NOMO-1 treated with dmso at 0.1 percent for 144 hours (cell line): ENCODE results near the gene NPHS1.
"Not testable (repeated sequence)": the region's sequence is repeated elsewhere in the genome, so short reads cannot be mapped to it uniquely, and the experiment has no call there.

Source experiments
- DNase-seq: peaks from one replicate; lab custom pipeline; 2025; ENCODE audit not compliant: unreplicated experiment; lab: John Stamatoyannopoulos, UW

Gene NPHS1, protein sequence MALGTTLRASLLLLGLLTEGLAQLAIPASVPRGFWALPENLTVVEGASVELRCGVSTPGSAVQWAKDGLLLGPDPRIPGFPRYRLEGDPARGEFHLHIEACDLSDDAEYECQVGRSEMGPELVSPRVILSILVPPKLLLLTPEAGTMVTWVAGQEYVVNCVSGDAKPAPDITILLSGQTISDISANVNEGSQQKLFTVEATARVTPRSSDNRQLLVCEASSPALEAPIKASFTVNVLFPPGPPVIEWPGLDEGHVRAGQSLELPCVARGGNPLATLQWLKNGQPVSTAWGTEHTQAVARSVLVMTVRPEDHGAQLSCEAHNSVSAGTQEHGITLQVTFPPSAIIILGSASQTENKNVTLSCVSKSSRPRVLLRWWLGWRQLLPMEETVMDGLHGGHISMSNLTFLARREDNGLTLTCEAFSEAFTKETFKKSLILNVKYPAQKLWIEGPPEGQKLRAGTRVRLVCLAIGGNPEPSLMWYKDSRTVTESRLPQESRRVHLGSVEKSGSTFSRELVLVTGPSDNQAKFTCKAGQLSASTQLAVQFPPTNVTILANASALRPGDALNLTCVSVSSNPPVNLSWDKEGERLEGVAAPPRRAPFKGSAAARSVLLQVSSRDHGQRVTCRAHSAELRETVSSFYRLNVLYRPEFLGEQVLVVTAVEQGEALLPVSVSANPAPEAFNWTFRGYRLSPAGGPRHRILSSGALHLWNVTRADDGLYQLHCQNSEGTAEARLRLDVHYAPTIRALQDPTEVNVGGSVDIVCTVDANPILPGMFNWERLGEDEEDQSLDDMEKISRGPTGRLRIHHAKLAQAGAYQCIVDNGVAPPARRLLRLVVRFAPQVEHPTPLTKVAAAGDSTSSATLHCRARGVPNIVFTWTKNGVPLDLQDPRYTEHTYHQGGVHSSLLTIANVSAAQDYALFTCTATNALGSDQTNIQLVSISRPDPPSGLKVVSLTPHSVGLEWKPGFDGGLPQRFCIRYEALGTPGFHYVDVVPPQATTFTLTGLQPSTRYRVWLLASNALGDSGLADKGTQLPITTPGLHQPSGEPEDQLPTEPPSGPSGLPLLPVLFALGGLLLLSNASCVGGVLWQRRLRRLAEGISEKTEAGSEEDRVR (N-terminal part only)

DNA sequence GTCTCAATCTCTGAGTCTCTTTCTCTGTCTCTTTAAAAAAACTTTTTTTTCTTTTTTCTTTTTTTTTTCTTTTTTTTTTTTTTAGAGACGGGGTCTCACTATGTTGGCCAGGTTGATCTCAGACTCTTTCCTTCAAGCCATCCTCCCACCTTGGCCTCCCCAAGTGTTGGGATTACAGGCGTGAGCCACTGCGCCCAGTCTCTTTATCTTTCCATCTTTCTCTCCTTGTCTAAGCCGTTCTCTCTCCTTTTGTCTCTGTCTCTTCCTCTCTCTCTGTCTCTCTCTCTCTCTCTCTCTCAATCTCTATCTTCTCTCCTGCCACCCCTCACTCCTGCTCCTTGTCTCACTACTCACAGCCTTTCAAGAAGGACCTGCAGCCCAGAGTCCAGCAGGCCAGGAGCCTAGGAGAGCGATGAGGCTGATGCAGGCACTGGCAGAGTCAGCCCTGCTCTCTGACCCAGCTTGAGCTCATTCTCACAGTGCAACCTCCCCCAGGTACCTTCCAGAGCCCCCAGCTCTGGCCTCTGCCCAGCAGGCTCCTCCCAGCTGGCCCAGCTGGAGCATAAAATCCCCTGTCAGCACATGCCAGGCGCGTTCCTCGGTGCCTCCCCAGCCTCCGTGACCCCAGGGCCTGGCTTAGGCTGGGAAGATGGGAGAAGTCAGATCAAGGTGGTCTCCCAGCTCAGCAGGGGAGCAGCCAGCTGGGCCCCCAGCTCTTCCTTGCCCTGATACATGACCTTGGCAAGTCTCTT, at the start of gene NPHS1:
NPHS1 (minus strand) TSS at position 476 of the 752 bp plus-strand sequence. CDS start 667 bp downstream, outside the sequence.
- DNase-seq, result no peak

DNA sequence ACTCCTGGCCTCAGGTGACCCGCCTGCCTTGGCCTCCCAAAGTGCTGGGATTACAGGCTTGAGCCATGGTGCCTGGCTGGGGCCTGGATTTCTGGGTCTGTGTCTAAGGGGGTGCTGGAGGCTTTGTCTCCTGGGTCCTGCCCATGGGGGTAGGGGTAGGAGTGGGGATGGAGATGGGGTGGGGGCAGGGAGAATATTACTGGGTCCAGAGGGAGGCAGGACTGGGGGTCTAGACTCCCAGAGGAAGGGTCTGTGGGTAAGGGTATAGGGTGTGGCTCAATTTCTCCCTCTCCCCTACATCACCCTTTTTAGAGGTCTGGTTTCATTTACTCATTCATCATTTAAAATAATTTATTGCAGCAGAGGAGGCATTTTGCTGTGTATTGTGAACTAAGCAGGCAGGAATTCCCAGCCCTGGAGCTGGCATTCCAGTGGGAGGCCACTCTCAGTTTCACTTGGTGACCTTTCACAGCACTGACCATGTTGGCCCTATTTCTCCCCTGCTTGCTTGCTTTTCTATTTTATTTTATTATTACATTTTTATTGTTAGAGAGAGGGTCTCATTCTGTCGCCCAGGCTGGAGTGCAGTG, 48.8 kb upstream of the NPHS1 start:
- DNase-seq, result no peak

DNA sequence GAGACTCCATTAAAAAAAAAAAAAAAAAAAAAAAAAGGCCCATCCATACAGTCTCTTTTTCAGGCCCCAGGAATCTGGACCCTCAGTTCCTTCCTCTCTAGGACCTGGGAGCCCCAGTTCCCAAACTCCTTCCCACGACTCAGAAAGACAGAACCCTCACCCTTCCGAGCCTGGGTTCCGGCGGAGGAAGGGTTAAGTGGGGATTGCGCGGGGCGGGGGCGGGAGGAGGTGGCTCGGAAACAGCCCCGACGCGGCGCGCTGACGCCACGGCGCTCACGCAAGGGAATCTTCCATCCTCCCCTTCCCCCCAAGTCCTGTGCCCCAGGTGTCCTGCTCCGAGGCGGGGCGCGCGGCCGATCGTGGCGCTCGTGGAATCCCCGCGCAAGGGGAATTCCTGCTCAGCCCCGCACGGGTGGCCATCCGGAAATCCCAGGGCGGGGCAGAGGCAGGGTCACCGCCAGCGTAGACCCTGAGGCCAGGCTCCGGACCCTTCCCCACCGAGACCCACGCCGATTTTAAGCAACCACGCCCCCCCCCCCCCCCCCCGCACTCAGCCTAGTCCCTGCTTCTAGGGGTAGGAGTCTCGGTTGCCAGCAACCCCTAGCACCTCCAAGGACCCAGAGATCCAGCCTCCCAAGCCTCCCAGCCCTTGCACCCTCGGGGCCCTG, 47.4 kb upstream of the NPHS1 start:
- peak; percentile 80 for DNase-seq

DNA sequence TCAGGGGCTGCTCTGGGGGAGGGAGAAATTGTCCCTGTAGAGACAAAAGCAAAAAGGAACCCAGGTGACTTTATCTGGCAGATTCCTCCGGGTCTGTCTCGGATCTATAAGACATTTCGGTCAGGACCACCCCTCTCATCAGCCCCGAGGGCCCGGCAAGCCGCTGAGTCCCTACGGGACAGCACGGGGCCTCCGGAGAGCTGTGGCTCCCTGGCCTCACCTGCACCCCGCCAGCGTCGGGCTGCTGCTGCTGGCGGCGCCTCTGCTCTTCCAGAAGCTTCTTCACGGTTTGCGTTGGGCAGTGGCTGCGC, 46.1 kb upstream of the NPHS1 start:
- no peak for DNase-seq

DNA sequence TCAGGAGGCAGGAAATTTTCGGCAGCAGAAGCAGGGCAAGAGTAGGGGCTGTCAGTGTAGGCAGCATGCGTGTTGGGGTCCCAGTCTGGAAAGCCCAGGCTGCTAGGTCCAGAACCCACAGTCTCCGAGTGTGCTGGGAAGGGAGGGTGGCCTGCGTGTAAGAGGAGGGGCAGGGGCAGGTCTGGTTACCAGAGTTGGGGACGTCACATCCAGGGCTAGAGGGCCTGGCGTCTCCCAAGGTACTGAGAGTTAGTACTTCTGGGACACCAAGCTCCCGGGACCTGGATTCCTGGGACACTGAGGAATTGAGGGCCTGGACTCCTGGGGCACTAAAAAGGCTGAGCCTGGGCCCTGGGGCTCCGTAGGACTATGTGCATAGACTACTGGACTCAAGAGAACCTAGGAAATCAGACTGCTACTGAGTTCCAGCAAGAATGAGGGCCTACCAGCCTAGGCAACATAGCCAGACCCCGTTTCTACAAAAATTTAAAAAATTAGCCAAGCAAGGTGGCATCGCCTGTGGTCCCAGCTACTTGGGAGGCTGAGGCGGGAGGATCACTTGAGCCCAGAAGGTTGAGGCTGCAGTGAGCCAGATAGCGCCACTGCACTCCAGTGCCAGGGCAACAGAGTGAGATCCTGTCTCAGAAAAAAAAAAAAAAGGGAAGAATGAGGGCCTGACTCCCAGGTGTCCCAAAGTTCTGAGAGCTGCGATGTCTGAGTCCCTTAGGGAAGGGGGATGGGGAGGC, 45.6 kb upstream of the NPHS1 start:
- no peak for DNase-seq

DNA sequence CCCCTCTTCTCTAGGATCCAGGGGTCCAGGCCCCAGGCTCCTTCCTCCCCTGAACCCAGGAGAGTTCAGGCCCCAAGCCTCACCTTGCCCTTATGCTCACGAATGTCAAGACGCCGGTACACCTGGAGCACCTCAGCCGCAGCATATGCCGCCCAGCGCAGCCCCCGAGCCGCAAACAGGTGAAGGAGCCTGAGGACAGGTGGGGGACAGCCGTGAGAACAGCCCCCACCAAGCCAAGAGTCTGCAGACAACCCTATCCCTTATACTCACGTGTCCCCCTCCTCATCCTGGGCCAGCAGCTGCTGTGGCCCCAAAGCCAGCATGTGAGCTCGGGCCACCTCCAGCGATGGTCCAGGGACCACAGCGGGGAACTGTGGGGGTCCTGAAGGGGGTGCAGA, 44.3 kb upstream of the NPHS1 start:
- DNase-seq, result no peak

DNA sequence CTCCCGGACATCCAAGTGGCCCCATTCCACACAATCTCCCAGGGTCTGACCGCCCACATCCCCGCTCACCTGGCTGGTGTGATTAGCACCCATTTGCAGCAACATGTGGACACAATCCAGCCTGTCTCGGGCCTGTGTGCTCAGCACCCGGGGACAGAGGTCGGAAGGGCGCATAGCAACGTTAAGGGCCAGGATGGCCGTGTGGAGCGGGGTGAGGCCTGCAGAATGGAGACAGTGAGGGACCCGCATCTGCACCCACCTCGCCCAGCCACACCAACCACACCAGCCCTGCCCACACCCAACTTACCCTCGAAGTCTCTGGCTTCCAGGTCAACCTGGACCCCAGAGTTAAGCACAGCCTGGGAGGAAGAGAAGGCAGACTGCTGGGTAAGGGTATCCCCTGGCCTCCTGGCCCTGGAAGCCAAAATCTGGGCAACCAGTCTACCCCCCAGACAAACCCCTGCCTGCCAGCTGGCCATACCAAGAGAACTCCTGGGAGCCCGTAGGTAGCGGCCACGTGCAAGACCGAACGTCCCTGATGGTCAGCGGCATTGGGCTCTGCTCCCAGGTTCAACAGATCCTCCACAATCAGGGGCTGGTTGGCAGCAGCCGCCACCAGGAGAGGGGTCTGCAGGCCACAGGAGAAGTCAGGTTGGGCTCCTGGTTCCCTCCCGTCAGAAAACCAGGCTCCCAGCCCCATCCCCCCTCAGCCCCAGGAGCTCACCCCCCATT, 43.8 kb upstream of the NPHS1 start:
- no peak for DNase-seq

DNA sequence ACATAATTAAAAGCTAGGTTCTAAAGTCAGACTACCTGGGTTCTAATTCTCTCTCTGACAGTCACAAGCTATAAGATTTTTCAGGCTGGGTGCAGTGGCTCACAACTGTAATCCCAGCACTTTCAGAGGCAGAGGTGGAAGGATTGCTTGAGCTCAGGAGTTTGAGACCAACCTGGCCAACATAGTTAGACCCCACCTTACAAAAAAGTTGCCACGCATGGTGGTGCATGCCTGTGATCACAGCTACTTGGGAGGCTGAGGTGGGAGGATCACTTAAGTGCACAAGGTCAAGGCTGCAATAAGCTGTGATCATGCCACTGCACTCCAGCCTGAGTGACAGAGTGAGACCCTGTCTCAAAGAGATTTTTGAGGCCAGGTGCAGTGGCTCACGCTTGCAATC, 42.0 kb upstream of the NPHS1 start:
- DNase-seq, result no peak

DNA sequence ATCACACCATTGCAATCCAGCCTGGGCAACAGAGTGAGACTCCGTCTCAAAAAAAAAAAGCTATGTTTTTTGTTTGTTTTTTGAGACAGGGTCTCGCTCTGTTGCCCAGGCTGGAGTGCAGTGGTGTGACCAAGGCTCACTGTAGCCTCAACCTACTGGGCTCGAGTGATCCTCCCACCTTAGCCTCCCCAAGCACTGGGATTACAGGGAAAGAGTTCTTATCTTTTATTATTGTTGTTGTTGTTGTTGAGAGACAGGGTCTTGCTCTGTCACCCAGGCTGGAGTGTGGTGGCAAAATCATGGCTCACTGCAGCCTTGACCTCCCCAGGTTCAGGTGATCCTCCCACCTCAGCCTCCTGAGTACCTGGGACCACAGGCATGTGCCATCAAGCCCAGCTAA, 39.5 kb upstream of the NPHS1 start:
- not testable (repeated sequence) for DNase-seq

DNA sequence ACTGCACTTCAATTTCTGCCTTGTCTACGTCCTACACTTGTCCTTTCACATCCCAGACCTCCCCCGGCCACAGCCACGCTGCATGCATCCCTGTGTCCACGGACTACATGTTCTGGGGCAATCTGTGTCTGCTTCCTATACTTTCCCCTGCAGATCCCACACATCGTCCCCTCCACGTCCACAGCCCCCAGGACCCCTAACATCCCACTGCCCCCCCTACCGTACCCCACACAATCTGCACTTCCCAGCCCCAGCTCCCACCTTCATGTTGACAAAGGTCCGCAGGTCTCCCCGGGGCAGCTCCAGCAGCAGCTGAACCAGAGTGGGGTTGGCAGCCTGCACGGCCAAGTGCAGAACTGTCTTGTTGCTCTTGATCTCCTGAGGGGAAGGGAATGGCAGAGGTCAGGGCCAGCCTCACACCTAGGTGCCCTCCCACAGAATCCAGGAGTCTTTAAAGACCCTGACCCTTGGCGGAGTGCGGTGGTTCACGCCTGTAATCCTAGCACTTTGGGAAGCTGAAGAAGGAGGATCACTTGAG, 37.9 kb upstream of the NPHS1 start:
- DNase-seq, result no peak

DNA sequence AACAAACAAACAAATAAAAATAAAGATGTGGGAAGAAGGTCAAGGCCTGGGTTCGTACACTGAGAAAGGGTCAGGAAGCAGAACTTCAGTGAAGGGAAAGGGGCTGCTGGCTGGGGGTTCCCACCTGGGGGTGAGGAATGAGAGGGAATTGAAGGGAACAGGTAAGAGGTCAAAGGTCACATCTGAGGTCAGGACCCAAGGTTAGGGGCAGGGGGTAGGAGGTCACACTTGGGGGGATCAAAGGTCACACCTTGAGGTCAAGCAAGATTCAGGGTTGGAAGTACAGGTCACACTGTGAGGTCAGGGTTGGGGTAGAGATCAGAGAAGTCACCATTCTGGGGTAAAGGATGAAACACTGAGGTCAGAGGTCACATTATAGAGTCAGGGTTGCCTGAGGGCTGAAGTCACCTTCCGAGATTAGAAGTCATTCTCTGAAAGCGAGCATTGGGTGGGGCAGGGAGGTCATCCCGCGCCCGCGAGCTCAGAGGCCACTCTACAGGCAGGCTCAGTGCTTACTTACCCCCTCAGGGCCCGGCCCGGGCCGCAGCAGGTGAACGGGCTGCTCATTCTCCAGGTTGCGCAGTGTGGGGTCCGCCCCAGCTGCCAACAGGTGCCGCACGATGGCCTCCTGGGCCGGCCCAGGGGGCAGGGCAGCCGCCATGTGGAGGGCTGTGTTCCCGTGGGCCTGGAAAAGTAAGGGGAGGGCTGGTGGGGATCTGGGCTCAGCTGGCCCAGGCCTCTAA, 37.2 kb upstream of the NPHS1 start:
- no peak for DNase-seq

DNA sequence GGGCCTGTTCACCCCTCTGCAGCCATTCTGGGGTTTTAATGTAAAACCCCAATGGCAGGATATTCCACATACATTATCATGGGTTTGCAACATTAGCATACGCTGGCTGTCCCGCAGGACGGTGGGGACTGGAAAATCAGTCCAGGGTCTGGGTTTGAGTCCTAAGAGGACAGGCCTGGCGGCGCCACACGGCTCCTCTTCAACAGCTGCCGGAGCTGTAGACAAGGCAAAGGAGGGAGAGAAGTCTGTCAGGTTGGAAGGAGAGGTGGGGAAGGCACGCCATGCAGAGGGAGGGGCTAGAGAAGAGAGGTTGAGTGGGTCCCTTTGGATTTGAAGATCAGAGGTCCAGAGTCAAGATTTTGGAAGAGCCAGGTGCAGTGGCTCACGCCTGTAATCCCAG, 36.1 kb upstream of the NPHS1 start:
- DNase-seq, result no peak

DNA sequence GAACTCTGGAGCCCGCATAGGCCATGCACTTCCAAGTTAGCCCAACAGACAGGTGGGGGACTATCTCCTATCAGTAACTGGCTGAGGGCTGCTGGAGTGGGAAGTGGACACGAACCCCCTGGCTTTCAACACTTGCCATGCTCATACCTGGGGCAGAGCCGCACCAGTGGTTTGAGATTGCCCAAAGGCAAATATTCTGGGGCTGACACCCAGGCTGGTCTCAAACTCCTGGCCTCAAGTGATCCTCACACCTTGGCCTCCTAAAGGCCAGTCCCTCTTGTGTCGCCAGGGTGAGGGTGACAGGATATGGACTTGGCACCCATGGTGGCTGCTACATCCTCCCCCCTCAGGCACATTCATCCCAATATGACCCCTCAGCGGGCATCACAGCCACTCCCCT, 34.9 kb upstream of the NPHS1 start:
- DNase-seq, result no peak

DNA sequence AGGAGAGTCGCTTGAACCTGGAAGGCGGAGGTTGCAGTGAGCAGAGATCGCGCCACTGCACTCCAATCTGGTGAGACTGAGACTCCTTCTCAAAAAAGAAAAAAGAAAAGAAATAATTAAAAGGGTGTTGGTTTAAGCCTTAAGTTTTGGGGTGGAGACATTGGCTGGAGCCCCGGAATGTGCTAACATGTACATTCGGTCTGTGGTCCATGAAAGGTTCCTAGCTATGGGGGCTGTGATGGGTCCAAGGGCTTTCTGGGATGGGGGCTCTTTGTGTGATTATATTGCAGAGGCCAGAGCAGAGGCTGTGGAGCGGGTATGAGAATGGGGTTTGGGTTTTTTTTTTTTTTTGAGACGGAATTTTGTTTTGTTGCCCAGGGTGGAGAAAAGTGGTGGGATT, 33.6 kb upstream of the NPHS1 start:
- DNase-seq, result no peak

DNA sequence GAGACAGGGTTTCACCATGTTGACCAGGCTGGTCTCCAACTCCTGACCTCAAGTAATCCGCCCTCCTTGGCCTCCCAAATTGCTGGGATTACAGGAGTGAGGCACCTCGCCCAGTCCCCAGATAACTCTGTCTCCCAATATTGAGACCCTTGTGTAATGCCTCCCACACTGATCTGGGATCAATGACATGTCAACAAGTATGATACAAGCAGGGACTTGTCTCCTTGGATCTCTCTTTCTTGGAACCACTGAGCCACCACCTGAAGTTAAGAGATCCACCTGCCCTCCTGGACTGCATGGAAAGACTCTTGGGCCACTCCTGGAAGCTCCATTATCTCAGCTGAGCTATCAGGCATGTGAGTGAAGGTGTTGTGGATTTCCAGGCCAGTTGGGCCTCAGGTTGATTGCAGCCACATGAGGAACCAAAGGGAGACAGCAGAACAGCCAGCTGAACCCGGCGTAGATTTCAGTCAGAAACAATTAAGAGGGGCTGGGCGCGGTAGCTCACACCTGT, 33.0 kb upstream of the NPHS1 start:
- DNase-seq, result no peak

DNA sequence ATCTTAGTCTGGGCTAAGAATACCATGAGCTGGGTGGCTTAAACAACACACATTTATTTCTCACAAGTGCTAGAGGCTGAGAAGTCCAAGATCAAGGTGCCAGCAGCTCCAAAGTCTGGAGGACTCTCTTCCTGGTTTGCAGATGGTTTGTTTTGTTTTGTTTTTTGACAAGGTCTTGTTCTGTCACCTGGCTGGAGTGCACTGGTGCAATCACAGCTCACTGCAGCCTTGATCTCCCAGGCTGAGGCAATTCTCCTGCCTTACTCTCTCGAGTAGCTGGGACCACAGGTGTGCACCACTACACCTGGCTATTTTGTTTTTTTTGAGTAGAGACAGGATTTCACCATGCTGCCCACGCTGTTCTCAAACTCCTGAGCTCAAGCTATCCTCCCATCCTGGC, 31.6 kb upstream of the NPHS1 start:
- DNase-seq, result no peak

DNA sequence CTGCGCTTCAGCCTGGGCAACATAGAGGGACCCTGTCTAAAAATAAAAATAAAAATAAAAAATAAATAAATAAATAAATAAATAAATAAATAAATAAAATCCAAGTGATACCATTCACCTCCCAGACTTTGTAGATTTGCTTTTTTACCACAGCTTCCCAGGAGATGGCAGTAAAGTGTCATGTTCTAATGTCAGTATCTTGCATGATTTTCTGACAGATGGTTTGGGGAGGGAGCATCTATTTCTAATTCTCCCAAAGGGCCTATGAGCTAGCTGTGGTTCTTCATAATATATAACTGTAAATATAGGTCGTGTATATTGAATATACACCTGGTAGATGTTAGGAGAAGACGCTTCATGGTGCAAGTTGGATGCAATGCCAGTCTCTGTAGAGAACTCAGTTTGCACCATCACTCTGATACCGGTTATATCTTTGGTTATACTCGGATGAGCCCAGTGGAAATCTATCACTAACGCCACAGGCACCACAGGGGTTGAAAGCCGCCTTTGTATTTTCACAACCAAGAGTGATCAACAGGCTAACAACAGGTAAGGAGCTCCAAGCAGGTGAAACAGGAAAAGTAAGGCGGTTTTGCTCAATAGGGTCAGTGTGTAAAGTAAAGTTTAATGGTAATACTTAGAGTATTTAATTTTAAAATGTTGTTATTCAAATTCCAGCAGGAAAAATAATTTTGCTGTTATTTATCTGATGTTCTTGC, 30.0 kb upstream of the NPHS1 start:
- peak; percentile 42 for DNase-seq
